Panc1 (cell line): ENCODE results near the gene PRPF18. TPM values are rescaled to one million over a fixed set of nuclear protein-coding genes. Genes with fewer than 3 reads are reported as not detected.

Experiments used
- ATAC-seq: fragments of 200-7000 bp; cut with Tn5 transposase; 2 replicates; pipeline ENCODE4 v1.9.1; 2020; ENCODE audit warnings: mild to moderate bottlenecking, moderate library complexity
- BruUV-seq: library from RNA; stranded (reverse); fragments of 400-500 nt; replicated peaks from 2 replicates; lab custom pipeline; 2021; lab: Mats Ljungman, UMichigan
- CTCF ChIA-PET: fragments of 300-600 bp; sonication (Branson Sonifier 250); formaldehyde crosslinking; loops from one replicate; lab custom pipeline; 2022; ENCODE audit warnings: antibody characterized with exemption; lab: Charles Lee
- POLR2A ChIA-PET: fragments of 300-600 bp; sonication (Branson Sonifier 250); formaldehyde crosslinking; loops from one replicate; lab custom pipeline; 2022; ENCODE audit warnings: antibody characterized with exemption; lab: Charles Lee
- DNase-seq: peaks from one replicate; pipeline ENCODE4 v3.0.0-alpha.2; 2010; ENCODE audit warnings: low read depth, low spot score
- H3K27ac ChIP-seq: 2 replicates; pipeline ENCODE4 v1.5.1; 2011; ENCODE audit warnings: mild to moderate bottlenecking, low read length, inconsistent platforms
- H3K27me3 ChIP-seq: fragments of 200-500 bp; sonication (Bioruptor generic); 2 replicates; pipeline ENCODE4 v1.6.0; 2014; ENCODE audit warnings: low read length, inconsistent platforms; ENCODE audit not compliant: control insufficient read depth, insufficient read depth
- H3K36me3 ChIP-seq: fragments of 200-500 bp; sonication (Bioruptor generic); 2 replicates; pipeline ENCODE4 v1.5.1; 2014; ENCODE audit warnings: inconsistent platforms, mild to moderate bottlenecking, low read length, moderate library complexity; ENCODE audit not compliant: control insufficient read depth, insufficient read depth
- H3K4me1 ChIP-seq: 2 replicates; pipeline ENCODE4 v1.5.1; 2011; ENCODE audit warnings: inconsistent platforms, mild to moderate bottlenecking, low read length, moderate library complexity; ENCODE audit not compliant: control insufficient read depth, insufficient read depth
- H3K4me3 ChIP-seq, 2 experiments: 2 replicates each; pipeline ENCODE4 v1.5.1; 2011 to 2012; ENCODE audit warnings: low read depth in 2 of 2, low read length in 2 of 2, mild to moderate bottlenecking in 2 of 2, inconsistent platforms in 1 of 2, moderate library complexity in 1 of 2
- H3K9me3 ChIP-seq: fragments of 200-500 bp; sonication (Bioruptor generic); 2 replicates; pipeline ENCODE4 v1.5.1; 2014; ENCODE audit warnings: low read depth, mild to moderate bottlenecking, inconsistent platforms, low read length, moderate library complexity; ENCODE audit not compliant: control insufficient read depth, insufficient read depth
- POLR2AphosphoS5 ChIP-seq: IDR thresholded peaks from 2 replicates; pipeline ENCODE4 v1.6.1; 2012; ENCODE audit warnings: mild to moderate bottlenecking, low read depth, low read length, moderate library complexity
- SIN3A ChIP-seq: IDR thresholded peaks from 2 replicates; pipeline ENCODE4 v1.6.1; 2012; ENCODE audit warnings: low read depth, mild to moderate bottlenecking, low read length, moderate library complexity, borderline replicate concordance; ENCODE audit not compliant: insufficient read depth
- TCF7L2 ChIP-seq: IDR thresholded peaks from 2 replicates; pipeline ENCODE4 v1.6.1; 2011; ENCODE audit warnings: mild to moderate bottlenecking, low read depth, low read length, inconsistent platforms
- in situ Hi-C: cut with HindIII; loops from 2 replicates; pipeline ENCODE4 v1.10.0; 2016; ENCODE audit warnings: low sequenced_read_pairs, low pct_unique_long_range_greater_than_20kb
- intact Hi-C: fragments of 100-400 bp; cut with micrococcal nuclease; formaldehyde crosslinking; loops from one replicate; pipeline ENCODE4 v1.10.0; 2022; ENCODE audit not compliant: unreplicated experiment
- total RNA-seq: library from RNA; stranded (reverse); gene quantifications from one replicate; pipeline ENCODE4 v1.2.1, GENCODE V29; 2021; ENCODE audit not compliant: unreplicated experiment
- TF ChIP-seq, protein P1 (sequence below), 2 experiments: IDR thresholded peaks; 2 replicates each; pipeline ENCODE4 v1.6.1; 2011 to 2012; ENCODE audit warnings: low read depth in 2 of 2, control low read depth in 1 of 2, low read length in 1 of 2, mild to moderate bottlenecking in 1 of 2, moderate library complexity in 1 of 2; ENCODE audit not compliant: insufficient read depth in 1 of 2
- TF ChIP-seq, protein P2 (sequence below): fragments of 450-650 bp; IDR thresholded peaks from 2 replicates; pipeline ENCODE4 v1.5.1; 2017; ENCODE audit warnings: mild to moderate bottlenecking

PRPF18 gene
- total RNA-seq, 1 experiment from 2014 or later: 12.0 TPM

DNA sequence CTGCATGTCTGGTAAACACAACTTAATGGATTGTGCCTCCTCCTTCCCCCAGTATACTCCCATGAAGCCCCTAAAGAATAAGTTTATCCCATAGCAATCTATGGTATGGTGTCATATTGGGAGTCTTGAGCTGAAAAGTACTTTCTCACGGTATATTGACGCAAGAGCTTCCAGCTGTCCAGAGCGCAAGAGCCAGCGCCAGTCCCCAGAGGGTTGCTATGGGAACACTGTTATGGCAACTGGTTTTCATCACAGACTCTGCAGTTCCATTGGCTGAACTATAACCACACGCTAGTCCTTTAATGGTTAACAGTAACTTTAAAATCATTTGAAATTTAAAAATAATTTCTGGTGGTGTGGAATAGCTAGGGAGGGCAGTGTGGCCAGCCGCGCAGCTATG lies 46.9 kb downstream of the PRPF18 start:
- BruUV-seq: no TSS peak
- intact Hi-C loops: no loop called here

DNA sequence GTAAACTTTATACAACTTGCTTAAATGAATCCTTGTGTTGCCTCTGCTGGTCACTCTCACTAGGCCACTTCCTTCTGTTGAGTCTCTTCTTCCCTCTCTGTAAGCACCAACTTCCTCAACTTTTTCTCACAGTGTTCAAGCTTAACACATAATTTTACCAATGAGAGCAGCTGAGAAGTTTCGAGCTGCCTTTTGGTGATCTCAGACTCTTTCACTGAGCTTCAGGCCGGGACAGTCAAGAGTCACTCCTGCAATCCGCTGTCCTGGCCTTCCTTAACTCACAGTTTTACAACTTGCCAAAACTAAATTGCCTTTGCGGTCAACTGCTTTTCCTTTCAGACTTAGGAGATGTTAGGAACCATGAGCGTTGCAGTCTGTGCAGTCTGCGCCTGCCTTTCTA lies 47.4 kb downstream of the PRPF18 start:
- intact Hi-C loops (no loop called here), in situ Hi-C loops (no loop called here)

More for the DNA sequence above, 46.9 kb downstream of the PRPF18 start:
- no peaks in the 10 kb centered on the region; the same call in 1 of the 2 replicates for H3K36me3 ChIP-seq
- no peaks in the 10 kb centered on the region for H3K4me1 ChIP-seq
- CTCF ChIA-PET: no interaction called here
- H3K27me3 ChIP-seq: no peaks in the 10 kb centered on the region
- in situ Hi-C loops: no loop called here
- H3K4me3 ChIP-seq: no peak overlapping the region
- no peak for ATAC-seq
- TF ChIP-seq, protein P1, sequence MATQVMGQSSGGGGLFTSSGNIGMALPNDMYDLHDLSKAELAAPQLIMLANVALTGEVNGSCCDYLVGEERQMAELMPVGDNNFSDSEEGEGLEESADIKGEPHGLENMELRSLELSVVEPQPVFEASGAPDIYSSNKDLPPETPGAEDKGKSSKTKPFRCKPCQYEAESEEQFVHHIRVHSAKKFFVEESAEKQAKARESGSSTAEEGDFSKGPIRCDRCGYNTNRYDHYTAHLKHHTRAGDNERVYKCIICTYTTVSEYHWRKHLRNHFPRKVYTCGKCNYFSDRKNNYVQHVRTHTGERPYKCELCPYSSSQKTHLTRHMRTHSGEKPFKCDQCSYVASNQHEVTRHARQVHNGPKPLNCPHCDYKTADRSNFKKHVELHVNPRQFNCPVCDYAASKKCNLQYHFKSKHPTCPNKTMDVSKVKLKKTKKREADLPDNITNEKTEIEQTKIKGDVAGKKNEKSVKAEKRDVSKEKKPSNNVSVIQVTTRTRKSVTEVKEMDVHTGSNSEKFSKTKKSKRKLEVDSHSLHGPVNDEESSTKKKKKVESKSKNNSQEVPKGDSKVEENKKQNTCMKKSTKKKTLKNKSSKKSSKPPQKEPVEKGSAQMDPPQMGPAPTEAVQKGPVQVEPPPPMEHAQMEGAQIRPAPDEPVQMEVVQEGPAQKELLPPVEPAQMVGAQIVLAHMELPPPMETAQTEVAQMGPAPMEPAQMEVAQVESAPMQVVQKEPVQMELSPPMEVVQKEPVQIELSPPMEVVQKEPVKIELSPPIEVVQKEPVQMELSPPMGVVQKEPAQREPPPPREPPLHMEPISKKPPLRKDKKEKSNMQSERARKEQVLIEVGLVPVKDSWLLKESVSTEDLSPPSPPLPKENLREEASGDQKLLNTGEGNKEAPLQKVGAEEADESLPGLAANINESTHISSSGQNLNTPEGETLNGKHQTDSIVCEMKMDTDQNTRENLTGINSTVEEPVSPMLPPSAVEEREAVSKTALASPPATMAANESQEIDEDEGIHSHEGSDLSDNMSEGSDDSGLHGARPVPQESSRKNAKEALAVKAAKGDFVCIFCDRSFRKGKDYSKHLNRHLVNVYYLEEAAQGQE (IDR thresholded peaks at IDR 0.05; ENCODE audit: insufficient read depth in 1 of 2, low read depth in 2 of 2, low read length in 1 of 2): no peak
- TF ChIP-seq SIN3A (no peak), TCF7L2 (no peak), POLR2AphosphoS5 (no peak)
- TF ChIP-seq, protein P2, sequence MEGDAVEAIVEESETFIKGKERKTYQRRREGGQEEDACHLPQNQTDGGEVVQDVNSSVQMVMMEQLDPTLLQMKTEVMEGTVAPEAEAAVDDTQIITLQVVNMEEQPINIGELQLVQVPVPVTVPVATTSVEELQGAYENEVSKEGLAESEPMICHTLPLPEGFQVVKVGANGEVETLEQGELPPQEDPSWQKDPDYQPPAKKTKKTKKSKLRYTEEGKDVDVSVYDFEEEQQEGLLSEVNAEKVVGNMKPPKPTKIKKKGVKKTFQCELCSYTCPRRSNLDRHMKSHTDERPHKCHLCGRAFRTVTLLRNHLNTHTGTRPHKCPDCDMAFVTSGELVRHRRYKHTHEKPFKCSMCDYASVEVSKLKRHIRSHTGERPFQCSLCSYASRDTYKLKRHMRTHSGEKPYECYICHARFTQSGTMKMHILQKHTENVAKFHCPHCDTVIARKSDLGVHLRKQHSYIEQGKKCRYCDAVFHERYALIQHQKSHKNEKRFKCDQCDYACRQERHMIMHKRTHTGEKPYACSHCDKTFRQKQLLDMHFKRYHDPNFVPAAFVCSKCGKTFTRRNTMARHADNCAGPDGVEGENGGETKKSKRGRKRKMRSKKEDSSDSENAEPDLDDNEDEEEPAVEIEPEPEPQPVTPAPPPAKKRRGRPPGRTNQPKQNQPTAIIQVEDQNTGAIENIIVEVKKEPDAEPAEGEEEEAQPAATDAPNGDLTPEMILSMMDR: no peak
- POLR2A ChIA-PET: no interaction called here
- DNase-seq: no peak
- no peak overlapping the region for H3K27ac ChIP-seq
- H3K9me3 ChIP-seq: no peaks in the 10 kb centered on the region

More for the DNA sequence above, 47.4 kb downstream of the PRPF18 start:
- Histone ChIP-seq H3K27me3 (no peaks in the 10 kb centered on the region), H3K27ac (no peak overlapping the region), H3K4me3 (no peak overlapping the region), H3K9me3 (no peaks in the 10 kb centered on the region), H3K4me1 (no peaks in the 10 kb centered on the region), H3K36me3 (no peaks in the 10 kb centered on the region; the same call in 1 of the 2 replicates)
- TF ChIP-seq, protein P1 (IDR thresholded peaks at IDR 0.05; ENCODE audit: insufficient read depth in 1 of 2, low read depth in 2 of 2, low read length in 1 of 2): no peak
- TF ChIP-seq, protein P2: no peak
- TF ChIP-seq POLR2AphosphoS5: no peak
- TF ChIP-seq TCF7L2: no peak
- no peak for TF ChIP-seq SIN3A
- ChIA-PET POLR2A (no interaction called here), CTCF (no interaction called here)
- no TSS peak for BruUV-seq
- ATAC-seq (no peak), DNase-seq (no peak)
